IMR-90 (cell line): ENCODE measurements around the gene TOR2A. TPM values are rescaled to one million over a fixed set of nuclear protein-coding genes. Genes with fewer than 3 reads are reported as not detected.

ENCODE experiments used
- ATAC-seq: fragments of 200-7000 bp; cut with Tn5 transposase; 2 replicates; pipeline ENCODE4 v1.9.1; 2020; ENCODE audit warnings: low read depth, mild to moderate bottlenecking, moderate library complexity
- BruUV-seq: library from RNA; stranded (reverse); fragments of 400-500 nt; replicated peaks from 2 replicates; lab custom pipeline; 2021; lab: Mats Ljungman, UMichigan
- CTCF ChIA-PET: fragments of 300-600 bp; formaldehyde crosslinking; extraction: SDS; loops from one replicate; lab custom pipeline; 2021; ENCODE audit warnings: antibody characterized with exemption; lab: Yijun Ruan, JAX
- POLR2A ChIA-PET: fragments of 300-600 bp; sonication (Branson Sonifier 250); formaldehyde crosslinking; loops from one replicate; lab custom pipeline; 2022; ENCODE audit warnings: antibody characterized with exemption; ENCODE audit not compliant: unreplicated experiment; lab: Charles Lee
- DNase-seq: peaks from one replicate; pipeline ENCODE4 v3.0.0; 2013
- H2AFZ ChIP-seq: replicated peaks from 2 replicates; pipeline ENCODE3; 2013; ENCODE audit warnings: low read length, mild to moderate bottlenecking; ENCODE audit not compliant: poor library complexity
- H2AK5ac ChIP-seq: 2 replicates; pipeline ENCODE4 v1.6.1; 2013; ENCODE audit warnings: low read depth, low read length, inconsistent platforms
- H2AK9ac ChIP-seq: replicated peaks from 2 replicates; pipeline ENCODE3; 2013; ENCODE audit warnings: mild to moderate bottlenecking, low read depth, low read length, moderate library complexity; ENCODE audit not compliant: poor library complexity
- H2BK120ac ChIP-seq: 2 replicates; pipeline ENCODE4 v1.6.1; 2013; ENCODE audit warnings: low read depth, low read length, inconsistent platforms
- H2BK15ac ChIP-seq: 3 replicates; pipeline ENCODE4 v1.6.1; 2013; ENCODE audit warnings: low read depth, low read length, inconsistent platforms
- H2BK20ac ChIP-seq: 2 replicates; pipeline ENCODE4 v1.6.1; 2013; ENCODE audit warnings: low read depth, mild to moderate bottlenecking, inconsistent platforms, low read length, moderate library complexity
- H2BK5ac ChIP-seq: 2 replicates; pipeline ENCODE4 v1.6.1; 2013; ENCODE audit warnings: mild to moderate bottlenecking, low read depth, low read length, inconsistent platforms; ENCODE audit not compliant: poor library complexity, severe bottlenecking
- H3K14ac ChIP-seq: replicated peaks from 2 replicates; pipeline ENCODE4 v1.6.1; 2013; ENCODE audit warnings: low read depth, low read length, inconsistent platforms
- H3K18ac ChIP-seq: 2 replicates; pipeline ENCODE4 v1.6.1; 2013; ENCODE audit warnings: low read depth, low read length, control low read depth
- H3K23ac ChIP-seq: 2 replicates; pipeline ENCODE4 v1.6.1; 2013; ENCODE audit warnings: low read depth, low read length, inconsistent platforms
- H3K27ac ChIP-seq: 2 replicates; pipeline ENCODE4 v1.5.1; 2013; ENCODE audit warnings: mild to moderate bottlenecking, control low read depth, low read length; ENCODE audit not compliant: insufficient read depth
- H3K27me3 ChIP-seq: 2 replicates; pipeline ENCODE4 v1.6.1; 2013; ENCODE audit warnings: low read length; ENCODE audit not compliant: control insufficient read depth, insufficient read depth
- H3K36me3 ChIP-seq: 2 replicates; pipeline ENCODE4 v1.6.1; 2013; ENCODE audit warnings: low read length, mixed read lengths; ENCODE audit not compliant: control insufficient read depth, insufficient read depth
- H3K4ac ChIP-seq: 2 replicates; pipeline ENCODE4 v1.6.1; 2013; ENCODE audit warnings: low read depth, low read length, inconsistent platforms
- H3K4me1 ChIP-seq: 2 replicates; pipeline ENCODE4 v1.6.1; 2013; ENCODE audit warnings: low read length, mixed read lengths; ENCODE audit not compliant: control insufficient read depth, insufficient read depth
- H3K4me2 ChIP-seq: 2 replicates; pipeline ENCODE4 v1.6.1; 2013; ENCODE audit warnings: low read depth, mild to moderate bottlenecking, control low read depth, low read length, moderate library complexity
- H3K4me3 ChIP-seq: 2 replicates; pipeline ENCODE4 v1.5.1; 2013; ENCODE audit warnings: low read depth, mild to moderate bottlenecking, control low read depth, low read length, moderate library complexity; ENCODE audit not compliant: insufficient read depth
- H3K56ac ChIP-seq: 2 replicates; pipeline ENCODE4 v1.6.1; 2013; ENCODE audit warnings: low read length, inconsistent platforms; ENCODE audit not compliant: insufficient read depth; ENCODE audit errors: extremely low read depth
- H3K79me1 ChIP-seq, 2 experiments: 2 replicates each; pipeline ENCODE4 v1.6.1; 2013; ENCODE audit warnings: low read length in 2 of 2, inconsistent platforms in 1 of 2, low read depth in 1 of 2
- H3K9ac ChIP-seq: 2 replicates; pipeline ENCODE4 v1.6.1; 2013; ENCODE audit warnings: low read depth, low read length, control low read depth
- H3K9me1 ChIP-seq: 2 replicates; pipeline ENCODE4 v1.6.1; 2013; ENCODE audit warnings: low read length, inconsistent platforms; ENCODE audit not compliant: insufficient read depth
- H3K9me3 ChIP-seq: 2 replicates; pipeline ENCODE4 v1.6.1; 2013; ENCODE audit warnings: low read length; ENCODE audit not compliant: control insufficient read depth, insufficient read depth
- H4K20me1 ChIP-seq: 2 replicates; pipeline ENCODE4 v1.6.1; 2013; ENCODE audit warnings: low read length, inconsistent platforms; ENCODE audit not compliant: insufficient read depth
- H4K5ac ChIP-seq: 2 replicates; pipeline ENCODE4 v1.6.1; 2013; ENCODE audit warnings: mild to moderate bottlenecking, low read depth, low read length, control low read depth
- H4K8ac ChIP-seq, 2 experiments: 2 replicates each; pipeline ENCODE4 v1.6.1; 2013; ENCODE audit warnings: low read depth in 2 of 2, low read length in 2 of 2, control low read depth in 1 of 2, inconsistent platforms in 1 of 2
- H4K91ac ChIP-seq: 2 replicates; pipeline ENCODE4 v1.6.1; 2013; ENCODE audit warnings: low read depth, low read length, inconsistent platforms; ENCODE audit not compliant: insufficient read depth
- BHLHE40 ChIP-seq: fragments of 150-350 bp; IDR thresholded peaks from 2 replicates; pipeline ENCODE4 v1.6.1; 2016; ENCODE audit warnings: mild to moderate bottlenecking, low read depth, low read length
- CHD1 ChIP-seq: IDR thresholded peaks from 2 replicates; pipeline ENCODE4 v1.6.1; 2012; ENCODE audit warnings: low read depth, low read length, improper control_type of control experiment
- CTCF ChIP-seq: conservative IDR thresholded peaks from 2 replicates; pipeline ENCODE4 v1.5.1; 2012; ENCODE audit warnings: mild to moderate bottlenecking, low read depth, low read length, improper control_type of control experiment
- ELK1 ChIP-seq: fragments of 150-350 bp; IDR thresholded peaks from 2 replicates; pipeline ENCODE4 v1.6.1; 2016; ENCODE audit warnings: low read depth, mild to moderate bottlenecking, low read length, moderate library complexity, borderline replicate concordance
- FOS ChIP-seq: fragments of 150-350 bp; IDR thresholded peaks from 2 replicates; pipeline ENCODE4 v1.6.1; 2016; ENCODE audit warnings: low read depth, low read length
- MAFK ChIP-seq: IDR thresholded peaks from 2 replicates; pipeline ENCODE4 v1.6.1; 2012; ENCODE audit warnings: low read depth, low read length, improper control_type of control experiment
- MAZ ChIP-seq: IDR thresholded peaks from 2 replicates; pipeline ENCODE4 v1.6.1; 2012; ENCODE audit warnings: low read depth, mild to moderate bottlenecking, low read length, improper control_type of control experiment, moderate library complexity, borderline replicate concordance
- POLR2A ChIP-seq: IDR thresholded peaks from 2 replicates; pipeline ENCODE4 v1.6.1; 2012; ENCODE audit warnings: mild to moderate bottlenecking, low read depth, low read length
- RCOR1 ChIP-seq: IDR thresholded peaks from 2 replicates; pipeline ENCODE4 v1.6.1; 2012; ENCODE audit warnings: mild to moderate bottlenecking, low read length, improper control_type of control experiment; ENCODE audit not compliant: insufficient replicate concordance
- RFX5 ChIP-seq: IDR thresholded peaks from 2 replicates; pipeline ENCODE4 v1.8.0; 2012; ENCODE audit warnings: low read depth, mild to moderate bottlenecking, low read length, moderate library complexity
- SMC3 ChIP-seq: fragments of 150-350 bp; IDR thresholded peaks from 2 replicates; pipeline ENCODE4 v1.6.1; 2016; ENCODE audit warnings: low read depth, mild to moderate bottlenecking, antibody characterized with exemption, low read length, moderate library complexity
- WGBS, 2 experiments: methylation state at CpG; one replicate each; pipeline versions ENCODE4 v1.1.5 to v1.1.7; 2013; ENCODE audit warnings: missing lambda C conversion rate in 2 of 2; ENCODE audit not compliant: insufficient read length in 1 of 2; ENCODE audit errors: extremely low coverage in 2 of 2; 5-methylcytosine and 5-hydroxymethylcytosine counted together
- dilution Hi-C: fragments of 300-500 bp; cut with HindIII; formaldehyde crosslinking; loops from one replicate; pipeline ENCODE4 v1.14.3; 2018; ENCODE audit warnings: low sequenced_read_pairs; ENCODE audit not compliant: unreplicated experiment
- in situ Hi-C: fragments of 300-500 bp; cut with MboI; formaldehyde crosslinking; loops from 3 replicates; pipeline ENCODE4 v1.14.3; 2019; ENCODE audit warnings: low sequenced_read_pairs, inconsistent platforms, mixed read lengths
- intact Hi-C: fragments of 100-400 bp; cut with micrococcal nuclease; formaldehyde crosslinking; loops from 2 replicates; pipeline ENCODE4 v1.10.0; 2022
- polyA plus RNA-seq, 3 experiments: library from polyadenylated mRNA; depleted of rRNA; stranded (reverse); fragments of >200 nt; gene quantifications; 2 replicates each; pipeline ENCODE4 v1.2.3, GENCODE V29; 2012; ENCODE audit warnings: low replicate concordance in 1 of 3
- total RNA-seq: library from RNA; depleted of rRNA; stranded (reverse); fragments of >200 nt; gene quantifications from 2 replicates; pipeline ENCODE4 v1.2.3, GENCODE V29; 2012

The TOR2A gene
- total and polyA plus RNA-seq, 2 of the 4 experiments (the other 2 are of a cell fraction), result 0.90 to 12.5 TPM

- Histone ChIP-seq H3K9me3 (no peaks in the 10 kb centered on the region), H3K56ac (no peak overlapping the region), H2AK9ac (no peak overlapping the region), H2AK5ac (no peak overlapping the region; the same call in 1 of the 2 replicates), H2BK20ac (no peak overlapping the region), H2BK5ac (no peak overlapping the region), H2BK120ac (no peak overlapping the region), H3K27me3 (no peaks in the 10 kb centered on the region), H3K18ac (no peak overlapping the region), H3K4ac (no peak overlapping the region), H3K9ac (no peak overlapping the region), H4K5ac (no peak overlapping the region), H4K91ac (no peak overlapping the region), H3K23ac (no peak overlapping the region), H3K27ac (no peak overlapping the region), H4K8ac (no peak overlapping the region), H2BK15ac (no peak overlapping the region), H3K4me3 (no peak overlapping the region), H3K79me1 (peaks cover 2 to 14% of the 10 kb centered on the region in 2 experiments; a peak in 3 of 4 replicates), H3K14ac (no peak overlapping the region), H4K20me1 (peaks cover 7% of the 10 kb centered on the region), H3K4me1 (peaks cover 3% of the 10 kb centered on the region), H3K9me1 (no peaks in the 10 kb centered on the region), H3K4me2 (no peak overlapping the region), H2AFZ (no peak overlapping the region), H3K36me3 (no peaks in the 10 kb centered on the region)
- ATAC-seq (no peak), DNase-seq (no peak)
- intact Hi-C loops (no loop called here), in situ Hi-C loops (no loop called here), dilution Hi-C loops (no loop called here)
- no peak for TF ChIP-seq CHD1
- TF ChIP-seq RCOR1, result no peak
- TF ChIP-seq CTCF, result no peak
- TF ChIP-seq BHLHE40, result no peak
- no peak for TF ChIP-seq POLR2A
- TF ChIP-seq SMC3, result no peak
- TF ChIP-seq MAFK, result no peak
- TF ChIP-seq RFX5, result no peak
- TF ChIP-seq ELK1, result no peak
- no peak for TF ChIP-seq FOS
- TF ChIP-seq MAZ, result no peak
- CTCF ChIA-PET, result no interaction called here
- no TSS peak for BruUV-seq
- 93% methylated on average over 5 of the region's 10 CpGs; no CpG with 5 or more reads in 1 of the 2 experiments for WGBS, 2 experiments
- POLR2A ChIA-PET, result no interaction called here
These were observed 24.8 kb downstream of the TOR2A start for GRCh38 chr9:127710204-127710783.
